ENCODE results near the gene VMP1.

VMP1 gene

GRCh38 chr17:59762824-59763374 is 55.4 kb downstream of the VMP1 start:
- DNase-seq (ENCODE audit: low read depth) = no peak
- no peak overlapping the region for H3K4me3 ChIP-seq (ENCODE audit: low read depth, low read length)
- TF ChIP-seq, protein P1, sequence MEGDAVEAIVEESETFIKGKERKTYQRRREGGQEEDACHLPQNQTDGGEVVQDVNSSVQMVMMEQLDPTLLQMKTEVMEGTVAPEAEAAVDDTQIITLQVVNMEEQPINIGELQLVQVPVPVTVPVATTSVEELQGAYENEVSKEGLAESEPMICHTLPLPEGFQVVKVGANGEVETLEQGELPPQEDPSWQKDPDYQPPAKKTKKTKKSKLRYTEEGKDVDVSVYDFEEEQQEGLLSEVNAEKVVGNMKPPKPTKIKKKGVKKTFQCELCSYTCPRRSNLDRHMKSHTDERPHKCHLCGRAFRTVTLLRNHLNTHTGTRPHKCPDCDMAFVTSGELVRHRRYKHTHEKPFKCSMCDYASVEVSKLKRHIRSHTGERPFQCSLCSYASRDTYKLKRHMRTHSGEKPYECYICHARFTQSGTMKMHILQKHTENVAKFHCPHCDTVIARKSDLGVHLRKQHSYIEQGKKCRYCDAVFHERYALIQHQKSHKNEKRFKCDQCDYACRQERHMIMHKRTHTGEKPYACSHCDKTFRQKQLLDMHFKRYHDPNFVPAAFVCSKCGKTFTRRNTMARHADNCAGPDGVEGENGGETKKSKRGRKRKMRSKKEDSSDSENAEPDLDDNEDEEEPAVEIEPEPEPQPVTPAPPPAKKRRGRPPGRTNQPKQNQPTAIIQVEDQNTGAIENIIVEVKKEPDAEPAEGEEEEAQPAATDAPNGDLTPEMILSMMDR (conservative IDR thresholded peaks at IDR 0.05; ENCODE audit: low read depth, low read length) = no peak

DNA sequence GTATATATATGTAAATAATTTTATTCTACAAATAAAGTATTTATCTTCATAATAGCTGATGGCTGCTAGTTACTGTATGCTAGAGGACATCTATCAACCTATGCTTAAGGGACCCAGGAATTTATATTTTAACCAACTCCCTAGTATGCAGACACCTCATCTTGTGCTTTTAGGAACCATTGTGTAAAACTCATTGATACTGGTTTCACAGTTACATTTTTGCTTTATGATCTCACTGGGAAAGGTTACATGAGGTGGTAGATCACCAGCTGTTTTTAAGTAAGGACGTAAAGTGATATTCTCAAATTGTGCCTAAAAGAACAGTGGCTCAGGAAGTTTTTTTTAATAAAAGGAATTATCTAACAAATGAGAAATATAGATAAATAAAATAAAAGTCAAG is 56.4 kb downstream of the VMP1 start:
- TF ChIP-seq, protein P1 (conservative IDR thresholded peaks at IDR 0.05; ENCODE audit: low read depth, low read length) = no peak
- peak; percentile 96 for DNase-seq (ENCODE audit: low read depth)
- no peak overlapping the region for H3K4me3 ChIP-seq (ENCODE audit: low read depth, low read length)

DNA sequence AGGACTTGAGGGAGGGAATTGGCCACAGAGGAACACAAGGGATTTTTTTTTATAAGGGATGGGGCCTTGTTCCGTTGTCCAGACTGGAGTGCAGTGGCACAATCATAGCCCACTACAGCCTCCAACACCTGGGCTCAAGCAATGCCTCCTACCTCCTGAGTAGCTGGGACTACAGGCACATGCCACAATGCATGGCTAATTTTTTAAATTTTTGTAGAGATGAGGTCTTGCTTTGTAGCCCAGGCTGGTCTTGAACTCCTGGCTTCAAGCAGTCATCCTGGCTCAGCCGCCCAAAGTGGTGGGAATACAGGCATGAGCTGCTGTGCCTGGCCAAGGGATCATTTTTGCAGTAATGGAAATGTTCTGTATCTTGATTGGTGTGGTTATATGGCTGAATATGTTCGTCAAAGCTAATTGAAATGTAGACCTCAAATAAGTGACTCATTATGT is 56.9 kb downstream of the VMP1 start:
- H3K4me3 ChIP-seq (ENCODE audit: low read depth, low read length) = no peak overlapping the region
- TF ChIP-seq, protein P1 (conservative IDR thresholded peaks at IDR 0.05; ENCODE audit: low read depth, low read length) = no peak
- DNase-seq (ENCODE audit: low read depth) = peak; percentile 36

DNA sequence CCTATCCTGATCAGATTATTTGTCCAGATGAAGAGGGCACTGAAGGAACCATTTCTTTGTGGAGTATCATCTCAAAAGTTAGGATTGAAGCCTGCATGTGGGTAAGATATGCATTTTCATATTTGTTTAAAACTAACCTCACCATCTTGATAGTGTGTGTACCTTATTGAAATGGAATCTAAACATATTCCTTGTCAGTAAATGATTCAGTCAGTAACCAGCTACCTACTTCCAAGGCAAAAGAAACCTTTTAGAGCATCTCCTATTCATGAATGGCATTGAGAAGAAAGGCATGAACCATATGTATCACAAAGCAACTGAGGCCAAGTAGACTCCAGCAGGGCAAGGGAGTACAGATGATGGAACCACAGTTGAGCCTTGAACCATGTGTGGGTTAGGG is 57.6 kb downstream of the VMP1 start:
- no peak overlapping the region for H3K4me3 ChIP-seq (ENCODE audit: low read depth, low read length)
- TF ChIP-seq, protein P1 (conservative IDR thresholded peaks at IDR 0.05; ENCODE audit: low read depth, low read length) = no peak
- no peak for DNase-seq (ENCODE audit: low read depth)

- no peak overlapping the region for H3K4me3 ChIP-seq (ENCODE audit: low read depth, low read length)
- peak; percentile 50 for DNase-seq (ENCODE audit: low read depth)
- TF ChIP-seq, protein P1 (conservative IDR thresholded peaks at IDR 0.05; ENCODE audit: low read depth, low read length) = no peak
Measured at GRCh38 chr17:59766491-59766890, 59.0 kb downstream of the VMP1 start.

DNA sequence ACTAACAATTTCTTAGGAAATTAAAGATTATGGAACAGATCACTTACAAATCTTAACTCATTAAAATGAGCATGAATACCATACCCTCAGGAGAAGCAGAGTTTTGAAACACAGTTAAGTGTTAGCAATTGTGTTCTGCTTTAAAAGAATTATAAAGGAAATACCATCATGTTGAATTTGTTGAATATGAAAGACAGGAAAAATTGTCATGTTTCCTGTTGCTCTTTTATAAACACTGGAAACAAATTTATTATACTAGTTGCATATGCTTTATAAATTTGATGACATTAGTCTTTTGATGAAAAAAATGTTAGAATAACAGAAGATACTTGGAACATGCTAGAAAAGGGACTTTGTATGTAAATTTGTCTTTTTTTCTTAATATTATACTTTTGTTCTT is 59.7 kb downstream of the VMP1 start:
- no peak for DNase-seq (ENCODE audit: low read depth)
- TF ChIP-seq, protein P1 (conservative IDR thresholded peaks at IDR 0.05; ENCODE audit: low read depth, low read length) = no peak
- no peak overlapping the region for H3K4me3 ChIP-seq (ENCODE audit: low read depth, low read length)

DNA sequence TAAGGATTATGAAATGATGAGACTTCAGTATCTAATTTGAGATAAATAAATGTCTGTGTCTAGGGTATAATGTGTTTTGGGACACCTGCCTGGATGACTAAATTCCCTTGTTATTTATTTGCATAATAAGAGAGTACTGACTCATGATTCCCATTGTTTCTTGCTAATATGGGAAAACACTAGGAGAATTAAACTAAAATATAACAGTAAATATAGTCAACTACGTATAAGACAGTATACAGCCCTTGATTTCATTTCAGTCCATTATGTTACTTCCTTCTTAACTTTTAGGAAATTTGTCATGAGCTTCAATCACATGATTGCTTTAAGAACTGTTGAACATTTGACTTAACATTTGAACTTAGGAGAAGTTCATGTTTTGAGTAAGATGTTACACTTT is 62.4 kb downstream of the VMP1 start:
- DNase-seq (ENCODE audit: low read depth) = no peak
- no peak overlapping the region for H3K4me3 ChIP-seq (ENCODE audit: low read depth, low read length)
- TF ChIP-seq, protein P1 (conservative IDR thresholded peaks at IDR 0.05; ENCODE audit: low read depth, low read length) = no peak
